ENCODE data around the gene CCL24.

GRCh38 chr7:75813084-75813483 lies 522 bp downstream of the CCL24 start:
- TF ChIP-seq CTCF (IDR thresholded peaks at IDR 0.05), result no peak
- TF ChIP-seq SIN3A (IDR thresholded peaks at IDR 0.05; ENCODE audit: borderline replicate concordance, insufficient read depth, low read depth, low read length), result no peak
- no peak for TF ChIP-seq TCF7L2 (IDR thresholded peaks at IDR 0.05; ENCODE audit: low read depth, low read length)
- no peak for TF ChIP-seq REST (IDR thresholded peaks at IDR 0.05; ENCODE audit: insufficient read depth in 1 of 2, low read depth in 2 of 2, low read length in 1 of 2)
- TF ChIP-seq POLR2AphosphoS5 (IDR thresholded peaks at IDR 0.05; ENCODE audit: low read depth, low read length), result no peak
